WTC11 (cell line): ENCODE data around the gene OR2V1.

Experiments used
- CTCF ChIP-seq: fragments of 200-600 bp; IDR thresholded peaks from 2 replicates; pipeline ENCODE4 v1.8.0; 2022; ENCODE audit warnings: antibody characterized with exemption
- STAT6 ChIP-seq: sonication (generic); formaldehyde crosslinking; conservative IDR thresholded peaks from 2 replicates; pipeline ENCODE4 v1.8.1; 2023; ENCODE audit warnings: mild to moderate bottlenecking, low read depth, missing genetic modification reagents, moderate library complexity

DNA sequence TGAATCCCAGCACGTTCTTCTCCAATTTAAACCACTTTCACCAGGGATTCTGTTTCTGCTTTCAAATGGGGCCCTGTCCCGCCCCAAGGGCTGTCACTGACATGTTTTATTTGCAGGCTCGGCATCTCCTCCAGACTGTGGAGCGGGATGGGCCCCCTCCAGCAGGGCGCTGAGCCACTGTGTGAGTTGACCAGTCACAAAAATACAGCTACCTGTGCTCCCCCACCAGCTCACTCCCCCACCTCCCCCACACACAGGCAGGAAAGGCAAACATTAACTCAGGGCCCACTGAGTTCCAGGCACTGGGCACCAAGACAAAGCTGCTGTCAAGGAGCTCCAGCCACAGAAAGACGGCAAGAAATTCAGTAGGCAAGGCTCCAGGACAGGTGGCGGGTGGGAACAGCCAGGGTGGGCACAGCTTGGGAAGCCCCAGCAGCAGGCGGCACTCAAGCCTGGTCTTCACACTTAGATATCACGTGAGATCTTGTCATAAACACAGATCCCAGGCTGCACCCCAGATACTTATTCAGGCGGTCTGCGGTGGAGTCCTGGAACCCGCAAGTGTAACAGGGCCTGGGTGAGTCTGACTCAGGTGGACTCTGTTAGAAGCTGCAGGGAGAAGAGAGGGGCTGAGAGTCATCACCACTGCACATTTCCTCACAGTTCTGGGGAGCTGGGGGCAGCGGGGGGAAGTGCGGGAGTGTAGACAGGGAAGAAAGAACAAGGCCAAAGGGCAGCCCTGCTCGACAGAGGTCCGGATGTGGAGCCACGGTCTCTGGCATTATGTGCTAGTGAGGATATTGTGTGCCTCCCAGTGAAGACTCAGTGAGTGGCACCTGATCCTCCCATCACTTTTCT is 44.7 kb downstream of the OR2V1 start:
- TF ChIP-seq CTCF (no peak), STAT6 (no peak)
